NOMO-1 treated with dmso at 0.1 percent for 144 hours (cell line): ENCODE data around the gene CITED1.

Experiments used
- DNase-seq: peaks from one replicate; lab custom pipeline; 2025; ENCODE audit not compliant: unreplicated experiment; lab: John Stamatoyannopoulos, UW

CITED1 gene

DNA sequence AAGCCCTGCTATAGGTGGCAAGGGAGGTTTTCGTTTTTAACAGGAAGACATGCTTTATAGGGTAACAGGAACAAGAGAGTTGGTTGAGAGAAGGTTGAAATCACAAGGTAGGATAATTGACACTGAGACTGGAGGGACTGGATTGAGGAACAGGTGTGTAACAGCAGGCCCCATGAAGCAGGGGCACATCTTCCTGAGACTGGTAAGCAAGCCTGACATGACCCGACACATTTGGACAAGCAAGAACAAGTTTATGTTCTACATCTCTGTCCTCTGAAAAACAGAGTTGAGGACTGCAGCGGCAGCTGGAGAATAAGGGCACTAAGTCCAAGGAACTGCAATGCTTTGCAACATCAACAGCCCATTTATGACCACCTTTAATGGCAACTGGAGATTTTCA, 33.9 kb downstream of the CITED1 start:
- DNase-seq, result no peak

- no peak for DNase-seq
These were observed 34.5 kb downstream of the CITED1 start for GRCh38 chrX:72271091-72271788.

GRCh38 chrX:72270316-72270866, 35.3 kb downstream of the CITED1 start:
- DNase-seq, result no peak

GRCh38 chrX:72269671-72270251, 36.0 kb downstream of the CITED1 start:
- no peak for DNase-seq

GRCh38 chrX:72268597-72269365, 36.9 kb downstream of the CITED1 start:
- DNase-seq, result no peak

GRCh38 chrX:72265263-72265662, 40.5 kb downstream of the CITED1 start:
- no peak for DNase-seq

DNA sequence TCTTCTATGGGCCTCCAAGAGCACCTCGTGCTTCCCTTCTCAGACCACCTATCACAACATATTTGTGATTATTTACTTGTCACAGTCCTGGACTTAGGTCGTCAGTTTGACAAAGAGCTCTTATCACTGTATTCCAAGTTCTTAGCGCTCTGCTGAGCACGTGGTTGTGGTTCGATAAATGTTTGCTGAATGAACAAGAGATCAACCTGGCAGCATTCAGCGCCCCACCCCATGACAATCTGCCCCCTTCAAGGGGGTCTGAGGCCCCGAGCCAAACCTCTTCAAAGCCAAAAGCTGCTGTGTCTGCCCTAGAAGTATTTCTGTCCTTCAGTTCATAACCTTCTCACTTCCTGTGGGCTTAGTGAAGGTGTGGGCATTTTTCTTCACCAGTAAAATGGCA, 43.6 kb downstream of the CITED1 start:
- no peak for DNase-seq

GRCh38 chrX:72260448-72260847, 45.3 kb downstream of the CITED1 start:
- DNase-seq, result no peak

- no peak for DNase-seq
These were observed 47.5 kb downstream of the CITED1 start for GRCh38 chrX:72258174-72258573.

DNA sequence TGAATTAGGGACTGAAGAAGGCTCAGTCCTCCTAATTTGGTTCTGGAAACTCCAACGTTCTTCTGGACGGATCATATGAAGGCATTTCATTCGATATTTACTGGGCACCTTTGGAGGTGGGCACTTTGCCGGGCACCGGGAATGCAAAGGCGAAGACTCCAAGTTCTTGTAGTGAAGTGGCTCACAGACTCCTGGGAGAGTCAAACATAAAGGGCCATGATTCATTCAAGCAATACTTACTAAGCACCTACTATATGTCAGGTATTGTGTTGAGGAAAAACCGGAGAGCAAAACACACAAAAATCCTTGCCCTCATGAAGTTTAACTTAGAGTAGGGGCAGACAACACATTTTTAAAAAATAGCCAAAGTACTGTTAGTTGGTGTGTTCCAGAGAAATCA, 49.9 kb downstream of the CITED1 start:
- DNase-seq, result no peak

DNA sequence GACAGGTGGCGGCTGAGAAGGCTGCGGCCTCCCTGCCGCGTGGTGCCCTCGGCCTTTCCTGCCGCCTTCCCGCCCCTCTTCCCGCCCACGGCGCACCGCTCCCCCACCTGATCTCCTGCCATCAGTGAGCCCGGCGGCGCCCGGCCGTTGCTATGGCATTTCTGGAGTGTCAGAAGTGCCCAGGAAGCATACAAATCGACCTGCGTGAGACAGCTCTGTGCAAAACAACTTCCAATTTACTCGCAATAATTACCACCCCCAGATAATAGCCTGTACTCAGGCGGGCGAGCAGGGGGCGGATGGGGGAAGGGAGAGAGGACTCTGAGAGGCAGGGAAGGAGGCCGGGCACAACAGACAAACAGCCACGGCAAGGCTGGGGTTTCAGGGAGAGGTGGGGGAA, 50.3 kb downstream of the CITED1 start:
- DNase-seq, result no peak

DNA sequence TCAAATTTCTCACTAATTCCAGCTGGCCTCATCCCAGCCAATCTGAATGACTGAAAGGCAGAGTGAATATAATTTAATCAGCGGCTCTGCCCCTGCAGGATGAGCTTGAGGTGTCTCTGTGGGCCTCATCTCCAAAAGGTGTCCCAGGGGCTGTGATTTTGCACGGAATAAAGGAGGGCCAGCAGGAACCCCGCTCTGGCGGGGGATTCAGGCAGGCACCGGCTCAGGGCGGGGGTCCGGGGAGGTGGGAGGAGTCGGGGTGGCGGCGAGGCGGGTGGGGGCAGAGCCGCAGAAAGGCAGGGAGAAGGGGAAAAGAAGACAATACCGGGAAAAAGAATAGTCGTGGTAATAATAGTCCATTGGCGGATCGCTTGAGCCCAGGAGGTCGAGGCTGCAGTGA, 50.9 kb downstream of the CITED1 start:
- no peak for DNase-seq

- no peak for DNase-seq
These were observed 52.0 kb downstream of the CITED1 start for GRCh38 chrX:72253686-72254085.
